D721Med (cell line): ENCODE data around the gene KIF9.

Experiments used
- DNase-seq: peaks from one replicate; pipeline ENCODE4 v3.0.0; 2011; ENCODE audit warnings: low spot score; ENCODE audit not compliant: insufficient read length
- FAIRE-seq: peaks from 2 replicates; lab custom pipeline; 2011; peaks lifted over from hg19 to GRCh38; lab: Jason Lieb, UNC
- CTCF ChIP-seq: IDR thresholded peaks from 2 replicates; pipeline ENCODE4 v1.5.1; 2012; ENCODE audit warnings: mild to moderate bottlenecking, control low read depth; ENCODE audit not compliant: insufficient read depth; ENCODE audit errors: missing control alignments

The KIF9 gene

GRCh38 chr3:47247131-47248064, 35.2 kb downstream of the KIF9 start:
- DNase-seq (no peak), FAIRE-seq (no peak)
- no peak for TF ChIP-seq CTCF

- no peak for TF ChIP-seq CTCF
- FAIRE-seq = no peak
- no peak for DNase-seq
Measured at GRCh38 chr3:47245271-47245670, 37.3 kb downstream of the KIF9 start.

GRCh38 chr3:47244531-47245100, 38.0 kb downstream of the KIF9 start:
- TF ChIP-seq CTCF = no peak
- DNase-seq (no peak), FAIRE-seq (no peak)

- FAIRE-seq = no peak
- DNase-seq = no peak
- TF ChIP-seq CTCF = no peak
Measured at GRCh38 chr3:47243419-47244147, 39.0 kb downstream of the KIF9 start.

- FAIRE-seq = no peak
- TF ChIP-seq CTCF = no peak
- DNase-seq = no peak
Measured at GRCh38 chr3:47239929-47240328, 42.7 kb downstream of the KIF9 start.

- FAIRE-seq = no peak
- no peak for DNase-seq
- TF ChIP-seq CTCF = no peak
Measured at GRCh38 chr3:47238017-47238416, 44.6 kb downstream of the KIF9 start.
